ENCODE results near the gene ST6GAL2. TPM values are rescaled to one million over a fixed set of nuclear protein-coding genes. Genes with fewer than 3 reads are reported as not detected.

ST6GAL2 gene
- total and polyA plus RNA-seq, 2 of the 8 experiments (the other 6 are each of a cell fraction or from before 2014, with no cell fraction given), result 2.7 to 17.5 TPM

DNA sequence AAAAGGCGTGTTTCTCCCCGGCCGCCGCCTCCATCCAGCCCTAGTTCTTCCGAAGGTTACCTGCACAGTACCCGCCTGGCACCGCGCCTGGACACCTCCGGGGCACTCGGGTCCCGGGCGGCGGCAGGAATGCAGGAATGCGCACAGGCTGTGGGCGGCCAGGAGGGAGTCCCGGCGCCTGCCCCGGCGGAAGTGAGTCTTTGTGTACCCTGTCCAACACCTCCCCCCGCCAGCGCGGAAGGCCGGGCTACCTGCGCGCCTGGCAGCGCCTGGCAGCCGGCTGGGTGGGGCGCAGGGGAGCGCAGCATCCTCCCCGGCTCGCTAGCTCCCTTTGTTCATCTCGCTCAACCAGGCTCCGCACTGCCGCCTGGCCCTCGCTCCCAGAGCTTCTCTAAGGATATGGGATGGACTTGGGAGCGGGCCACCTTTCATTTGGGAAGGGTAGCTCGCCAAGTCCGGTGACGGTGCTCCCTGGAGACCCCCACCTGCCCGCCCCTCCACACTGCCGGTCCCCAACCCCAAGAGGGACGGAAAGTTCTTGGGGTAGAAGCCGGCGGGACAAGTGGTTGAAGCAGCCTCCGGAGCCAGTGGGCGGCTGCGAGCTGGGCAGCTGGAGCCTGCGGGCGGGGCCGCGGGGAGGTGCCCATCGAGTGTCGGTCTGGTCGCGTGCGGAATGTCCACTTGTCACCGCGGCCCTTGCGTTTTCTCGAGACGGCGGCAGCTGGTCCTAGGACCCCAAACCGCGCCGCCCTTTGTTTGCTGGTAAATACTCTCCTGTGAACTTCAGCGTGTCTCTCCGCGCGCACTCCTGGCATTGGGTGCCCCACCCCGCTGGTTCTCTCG lies 1.2 kb upstream of the ST6GAL2 start (continued):
- TF ChIP-seq SAP30 (IDR thresholded peaks at IDR 0.05; ENCODE audit: insufficient read depth, insufficient replicate concordance, low read length), result no peak
- TF ChIP-seq JUND (IDR thresholded peaks at IDR 0.05; ENCODE audit: low read length), result no peak
- no peak for TF ChIP-seq BCL11A (IDR thresholded peaks at IDR 0.05; ENCODE audit: low read depth in 2 of 2, low read length in 2 of 2)
- no peak for TF ChIP-seq SRF (IDR thresholded peaks at IDR 0.05; ENCODE audit: low read depth, low read length)
- TF ChIP-seq EP300 (IDR thresholded peaks at IDR 0.05; ENCODE audit: borderline replicate concordance in 1 of 2, low read depth in 2 of 2, low read length in 2 of 2), result no peak; a peak in 1 of 3 replicates
- 0 out of 2 replicates have a peak, but pooled peaks have one; percentile 2 for TF ChIP-seq RBBP5 (IDR thresholded peaks at IDR 0.05; ENCODE audit: borderline replicate concordance, low read depth, low read length)
- TF ChIP-seq KDM5A (IDR thresholded peaks at IDR 0.05; ENCODE audit: low read length), result no peak
- TF ChIP-seq BRCA1 (IDR thresholded peaks at IDR 0.05; ENCODE audit: low read depth, low read length), result no peak
- TF ChIP-seq SP2 (IDR thresholded peaks at IDR 0.05; ENCODE audit: low read length), result no peak
- no peak for TF ChIP-seq FOSL1 (IDR thresholded peaks at IDR 0.05; ENCODE audit: insufficient read depth, low read depth, low read length)
- TF ChIP-seq, protein P1, sequence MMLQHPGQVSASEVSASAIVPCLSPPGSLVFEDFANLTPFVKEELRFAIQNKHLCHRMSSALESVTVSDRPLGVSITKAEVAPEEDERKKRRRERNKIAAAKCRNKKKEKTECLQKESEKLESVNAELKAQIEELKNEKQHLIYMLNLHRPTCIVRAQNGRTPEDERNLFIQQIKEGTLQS (IDR thresholded peaks at IDR 0.05; ENCODE audit: insufficient read depth, low read depth, low read length), result no peak
- TF ChIP-seq SIN3A (conservative IDR thresholded peaks at IDR 0.05 in 1 of 2, IDR thresholded peaks at IDR 0.05 in 1 of 2; ENCODE audit: low read depth in 1 of 2, low read length in 2 of 2), result 0 out of 4 replicates have a peak, but pooled peaks of 1 of the 2 experiments have one; percentile 54
- peak; percentile 72; the same call in 1 of the 2 replicates for TF ChIP-seq GABPA (IDR thresholded peaks at IDR 0.05; ENCODE audit: borderline replicate concordance, insufficient read depth, low read length)
- no peak for TF ChIP-seq EZH2 (IDR thresholded peaks at IDR 0.05; ENCODE audit: low read depth, low read length, severe bottlenecking)
- peak; percentile 26 for TF ChIP-seq CREB1 (IDR thresholded peaks at IDR 0.05)
- TF ChIP-seq HDAC6 (IDR thresholded peaks at IDR 0.05; ENCODE audit: low read depth, low read length), result no peak
- no peak for TF ChIP-seq TCF12 (IDR thresholded peaks at IDR 0.05; ENCODE audit: low read depth, low read length)
- no peak; the same call in 1 of the 2 replicates for TF ChIP-seq KDM1A (IDR thresholded peaks at IDR 0.05; ENCODE audit: borderline replicate concordance, low read length)
- TF ChIP-seq TAF7 (optimal IDR thresholded peaks at IDR 0.05; ENCODE audit: borderline replicate concordance, low read depth, low read length), result no peak
- TF ChIP-seq CBX5 (IDR thresholded peaks at IDR 0.05; ENCODE audit: low read depth, low read length), result no peak
- no peak for TF ChIP-seq HDAC2 (IDR thresholded peaks at IDR 0.05; ENCODE audit: borderline replicate concordance in 1 of 2, low read depth in 2 of 2, low read length in 2 of 2)
- no peak; the same call in 1 of the 2 replicates for TF ChIP-seq SUZ12 (IDR thresholded peaks at IDR 0.05; ENCODE audit: low read length)

Measured in H1 (cell line).